Naive thymus-derived CD4-positive, alpha-beta T cell (primary cell): Measurements from ENCODE around the gene GZMM. TPM values are rescaled to one million over a fixed set of nuclear protein-coding genes. Genes with fewer than 3 reads are reported as not detected.

Experiments
- ATAC-seq: fragments of 150-1000 bp; cut with Tn5 transposase; 2 replicates; pipeline ENCODE4 v1.10.0; 2021; ENCODE audit warnings: mild to moderate bottlenecking, moderate library complexity
- CTCF ChIA-PET: fragments of 350-600 bp; sonication (Branson Sonifier 250); formaldehyde crosslinking; loops from one replicate; lab custom pipeline; 2021; ENCODE audit warnings: antibody characterized with exemption; lab: Charles Lee
- POLR2A ChIA-PET: fragments of 350-600 bp; sonication (Branson Sonifier 250); formaldehyde crosslinking; loops from one replicate; lab custom pipeline; 2021; ENCODE audit warnings: antibody characterized with exemption, inconsistent platforms; lab: Charles Lee
- DNase-seq, 9 donors: peaks; one replicate each; pipeline versions ENCODE4 v3.0.0 to v3.0.0-alpha.2; 2020 to 2022; ENCODE audit warnings: mixed read lengths in 1 of 9
- H3K27ac ChIP-seq: one replicate; pipeline ENCODE4 v1.7.0; 2013; ENCODE audit warnings: mild to moderate bottlenecking, low read depth, low read length, moderate library complexity
- H3K27me3 ChIP-seq, 2 donors: one replicate each; pipeline ENCODE4 v1.7.0; 2013; ENCODE audit warnings: low read length in 2 of 2, mild to moderate bottlenecking in 2 of 2, moderate library complexity in 2 of 2; ENCODE audit not compliant: control insufficient read depth in 2 of 2, insufficient read depth in 2 of 2
- H3K36me3 ChIP-seq, 3 experiments: 1 replicate in 2 of 3; 2 replicates in 1 of 3; pipeline ENCODE4 v1.7.0; 2013; ENCODE audit warnings: low read length in 3 of 3, mild to moderate bottlenecking in 3 of 3, moderate library complexity in 1 of 3; ENCODE audit not compliant: insufficient read depth in 3 of 3, control insufficient read depth in 2 of 3
- H3K4me1 ChIP-seq, 2 donors: one replicate each; pipeline ENCODE4 v1.7.0; 2013; ENCODE audit warnings: low read length in 2 of 2, mild to moderate bottlenecking in 2 of 2, moderate library complexity in 1 of 2; ENCODE audit not compliant: control insufficient read depth in 2 of 2, insufficient read depth in 2 of 2
- H3K4me3 ChIP-seq: 2 replicates; pipeline ENCODE4 v1.7.0; 2013; ENCODE audit warnings: mild to moderate bottlenecking, low read length
- H3K9me3 ChIP-seq, 3 experiments: 1 replicate in 2 of 3; 2 replicates in 1 of 3; pipeline ENCODE4 v1.7.0; 2013; ENCODE audit warnings: low read length in 3 of 3; ENCODE audit not compliant: control insufficient read depth in 2 of 3
- H3K27ac Mint-ChIP-seq, 9 donors: one replicate each; pipeline ENCODE4 v1.8.0; 2020 to 2022; ENCODE audit warnings: mixed read lengths in 9 of 9, mild to moderate bottlenecking in 8 of 9, moderate library complexity in 5 of 9, inconsistent platforms in 2 of 9
- H3K27me3 Mint-ChIP-seq, 5 donors: one replicate each; pipeline ENCODE4 v1.8.0; 2021 to 2022; ENCODE audit warnings: mixed read lengths in 5 of 5, mild to moderate bottlenecking in 1 of 5
- H3K36me3 Mint-ChIP-seq, 5 donors: one replicate each; pipeline ENCODE4 v1.8.0; 2020 to 2022; ENCODE audit warnings: mixed read lengths in 5 of 5, mild to moderate bottlenecking in 3 of 5, inconsistent platforms in 1 of 5
- H3K4me1 Mint-ChIP-seq, 7 donors: one replicate each; pipeline ENCODE4 v1.8.0; 2020 to 2022; ENCODE audit warnings: mixed read lengths in 7 of 7, mild to moderate bottlenecking in 3 of 7, inconsistent platforms in 1 of 7
- H3K4me3 Mint-ChIP-seq, 10 donors: one replicate each; pipeline ENCODE4 v1.8.0; 2020 to 2022; ENCODE audit warnings: mild to moderate bottlenecking in 10 of 10, mixed read lengths in 10 of 10, moderate library complexity in 6 of 10, inconsistent platforms in 2 of 10
- H3K9me3 Mint-ChIP-seq, 11 donors: one replicate each; pipeline ENCODE4 v1.8.0; 2020 to 2022; ENCODE audit warnings: mixed read lengths in 11 of 11, mild to moderate bottlenecking in 4 of 11, inconsistent platforms in 1 of 11, moderate library complexity in 1 of 11
- intact Hi-C, 2 donors: fragments of 100-400 bp; cut with micrococcal nuclease; formaldehyde crosslinking; loops; one replicate each; pipeline ENCODE4 v1.15.1; 2023
- polyA plus RNA-seq, 2 donors: library from polyadenylated mRNA; unstranded; fragments of 300-500 nt; fragmentation: Illumina TruSeq; gene quantifications; one replicate each; pipeline ENCODE4 v1.2.3, GENCODE V29; 2021
- total RNA-seq, 6 experiments: library from RNA in 5 of 6; stranded (reverse) in 5 of 6; gene quantifications; 1 replicate in 5 of 6; 2 replicates in 1 of 6; pipeline ENCODE4 v1.2.3 and lab custom pipeline; 2021 to 2026

Gene GZMM
- total and polyA plus RNA-seq, 7 experiments from 2014 or later: 30.0 to 181 (median 68.7) TPM

- no peaks in the 10 kb centered on the region for H3K27me3 ChIP-seq
- CTCF ChIA-PET: no interaction called here
- ATAC-seq (no peak), DNase-seq (no peak)
- peaks cover 0 to 50% (median 4%) of the 10 kb centered on the region in 3 experiments for H3K36me3 ChIP-seq
- H3K27ac ChIP-seq: no peak overlapping the region
- no peak overlapping the region for H3K4me3 Mint-ChIP-seq
- no peak overlapping the region for H3K4me3 ChIP-seq
- H3K27ac Mint-ChIP-seq: no peak overlapping the region
- H3K9me3 ChIP-seq: no peaks in the 10 kb centered on the region
- H3K27me3 Mint-ChIP-seq: no peaks in the 10 kb centered on the region
- POLR2A ChIA-PET: no interaction called here
- H3K4me1 Mint-ChIP-seq: peaks cover 0 to 24% (median 16%) of the 10 kb centered on the region in 7 donors
- intact Hi-C loops: no loop called here
- peaks cover 0 to 9% (median 0%) of the 10 kb centered on the region in 5 donors for H3K36me3 Mint-ChIP-seq
- H3K9me3 Mint-ChIP-seq: no peaks in the 10 kb centered on the region
- H3K4me1 ChIP-seq: peaks cover 8 to 9% of the 10 kb centered on the region in 2 donors
Measured at GRCh38 chr19:579111-579841, 35.4 kb downstream of the GZMM start.

DNA sequence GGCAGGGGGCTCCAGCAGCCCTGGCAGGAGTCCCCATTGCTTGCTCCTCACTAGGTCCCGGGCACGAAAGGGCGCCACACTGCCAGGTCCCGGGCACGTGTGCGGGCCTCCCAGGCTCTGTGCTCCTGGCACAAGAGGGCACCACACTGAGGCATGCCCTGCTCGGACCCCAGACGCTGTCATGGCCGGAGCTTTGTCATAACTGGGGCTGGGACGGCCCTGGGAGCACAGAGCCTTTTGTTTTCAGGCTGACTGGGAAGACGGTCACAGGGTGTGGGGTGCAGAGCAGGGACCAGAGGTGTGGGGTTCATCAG is 35.9 kb downstream of the GZMM start:
- Mint-ChIP-seq H3K4me3 (no peak overlapping the region), H3K36me3 (peaks cover 0 to 9% (median 0%) of the 10 kb centered on the region in 5 donors), H3K27ac (no peak overlapping the region), H3K9me3 (no peaks in the 10 kb centered on the region), H3K27me3 (no peaks in the 10 kb centered on the region), H3K4me1 (peaks cover 0 to 20% (median 12%) of the 10 kb centered on the region in 7 donors)
- no peaks in the 10 kb centered on the region for H3K27me3 ChIP-seq
- peaks cover 0 to 50% (median 4%) of the 10 kb centered on the region in 3 experiments for H3K36me3 ChIP-seq
- peaks cover 4% of the 10 kb centered on the region in 2 donors for H3K4me1 ChIP-seq
- no peak overlapping the region for H3K4me3 ChIP-seq
- no peak overlapping the region for H3K27ac ChIP-seq
- ChIA-PET CTCF (no interaction called here), POLR2A (no interaction called here)
- no peaks in the 10 kb centered on the region for H3K9me3 ChIP-seq
- intact Hi-C loops: no loop called here
- DNase-seq (no peak), ATAC-seq (no peak)

- peaks cover 0 to 50% (median 4%) of the 10 kb centered on the region in 3 experiments for H3K36me3 ChIP-seq
- H3K27ac ChIP-seq: no peak overlapping the region
- Mint-ChIP-seq H3K27ac (no peak overlapping the region), H3K27me3 (no peaks in the 10 kb centered on the region), H3K9me3 (no peaks in the 10 kb centered on the region), H3K36me3 (peaks cover 0 to 9% (median 0%) of the 10 kb centered on the region in 5 donors), H3K4me3 (no peak overlapping the region), H3K4me1 (peaks cover 0 to 15% (median 7%) of the 10 kb centered on the region in 7 donors)
- no peak for ATAC-seq
- POLR2A ChIA-PET: no interaction called here
- CTCF ChIA-PET: no interaction called here
- intact Hi-C loops: no loop called here
- no peaks in the 10 kb centered on the region for H3K9me3 ChIP-seq
- no peaks in the 10 kb centered on the region for H3K4me1 ChIP-seq
- no peak for DNase-seq
- H3K27me3 ChIP-seq: no peaks in the 10 kb centered on the region
- no peak overlapping the region for H3K4me3 ChIP-seq
Measured at GRCh38 chr19:580274-580835, 36.5 kb downstream of the GZMM start.

GRCh38 chr19:581399-582111 is 37.7 kb downstream of the GZMM start:
- Histone ChIP-seq H3K27ac (no peak overlapping the region), H3K36me3 (peaks cover 0 to 50% (median 4%) of the 10 kb centered on the region in 3 experiments), H3K4me3 (no peak overlapping the region), H3K9me3 (no peaks in the 10 kb centered on the region), H3K4me1 (no peaks in the 10 kb centered on the region), H3K27me3 (no peaks in the 10 kb centered on the region)
- Mint-ChIP-seq H3K27ac (no peak overlapping the region), H3K4me1 (peaks cover 0 to 10% (median 5%) of the 10 kb centered on the region in 7 donors), H3K36me3 (peaks cover 0 to 9% (median 0%) of the 10 kb centered on the region in 5 donors), H3K4me3 (no peak overlapping the region), H3K9me3 (no peaks in the 10 kb centered on the region), H3K27me3 (peaks cover 0 to 4% (median 3%) of the 10 kb centered on the region in 5 donors)
- ATAC-seq: no peak
- intact Hi-C loops: no loop called here
- CTCF ChIA-PET: no interaction called here
- DNase-seq: no peak
- POLR2A ChIA-PET: interaction anchor here (0.6 kb wide), 1 partner anchor 15 kb away, joined by 3 read pairs; no protein-coding TSS in a partner anchor

DNA sequence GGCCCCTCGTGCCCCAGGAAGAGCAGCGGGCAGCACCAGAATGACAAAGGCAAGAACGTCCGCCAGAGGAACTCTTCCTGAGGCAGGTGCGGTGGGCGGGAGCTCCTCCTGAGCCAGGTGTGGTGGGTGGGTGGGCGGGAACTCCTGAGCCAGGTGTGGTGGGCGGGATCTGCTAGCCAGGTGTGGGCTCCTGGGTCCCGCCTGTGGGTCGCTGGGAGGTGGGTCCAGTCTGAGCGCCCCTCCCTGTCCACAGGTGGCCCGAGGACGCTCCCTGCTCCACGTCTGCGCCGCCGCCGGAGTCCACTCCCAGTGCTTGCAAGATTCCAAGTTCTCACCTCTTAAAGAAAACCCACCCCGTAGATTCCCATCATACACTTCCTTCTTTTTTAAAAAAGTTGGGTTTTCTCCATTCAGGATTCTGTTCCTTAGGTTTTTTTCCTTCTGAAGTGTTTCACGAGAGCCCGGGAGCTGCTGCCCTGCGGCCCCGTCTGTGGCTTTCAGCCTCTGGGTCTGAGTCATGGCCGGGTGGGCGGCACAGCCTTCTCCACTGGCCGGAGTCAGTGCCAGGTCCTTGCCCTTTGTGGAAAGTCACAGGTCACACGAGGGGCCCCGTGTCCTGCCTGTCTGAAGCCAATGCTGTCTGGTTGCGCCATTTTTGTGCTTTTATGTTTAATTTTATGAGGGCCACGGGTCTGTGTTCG is 38.8 kb downstream of the GZMM start:
- no peak for ATAC-seq
- Histone ChIP-seq H3K9me3 (no peaks in the 10 kb centered on the region), H3K4me3 (no peak overlapping the region), H3K4me1 (no peaks in the 10 kb centered on the region), H3K36me3 (peaks cover 0 to 46% (median 4%) of the 10 kb centered on the region in 3 experiments), H3K27me3 (no peaks in the 10 kb centered on the region), H3K27ac (no peak overlapping the region)
- no peak for DNase-seq
- Mint-ChIP-seq H3K4me1 (peaks cover 0 to 7% (median 0%) of the 10 kb centered on the region in 7 donors), H3K4me3 (no peak overlapping the region), H3K36me3 (peaks cover 0 to 9% (median 0%) of the 10 kb centered on the region in 5 donors), H3K27ac (no peak overlapping the region), H3K27me3 (peaks cover 0 to 4% (median 3%) of the 10 kb centered on the region in 5 donors), H3K9me3 (peaks cover 0 to 2% (median 0%) of the 10 kb centered on the region in 11 donors)
- ChIA-PET CTCF (no interaction called here), POLR2A (no interaction called here)
- intact Hi-C loops: no loop called here

GRCh38 chr19:583198-583967 is 39.5 kb downstream of the GZMM start:
- Histone ChIP-seq H3K36me3 (peaks cover 0 to 39% (median 4%) of the 10 kb centered on the region in 3 experiments), H3K4me3 (no peak overlapping the region), H3K9me3 (no peaks in the 10 kb centered on the region), H3K27ac (no peak overlapping the region), H3K4me1 (peaks cover under 1 to 2% of the 10 kb centered on the region in 2 donors), H3K27me3 (no peaks in the 10 kb centered on the region)
- ChIA-PET CTCF (interaction anchor here (0.7 to 2.2 kb wide), 7 partner anchors 49 to 155 kb away, joined by 3 to 14 read pairs (median 3); no protein-coding TSS in a partner anchor), POLR2A (interaction anchor here (0.7 to 1.4 kb wide), 2 partner anchors 11 to 73 kb away, joined by 3 to 4 read pairs; partner anchors contain the start of gene BSG)
- Mint-ChIP-seq H3K36me3 (peaks cover 0 to 7% (median 0%) of the 10 kb centered on the region in 5 donors), H3K27ac (peak overlapping the region in 1 of 9 donors; percentile 68), H3K4me1 (peaks cover 0 to 8% (median 4%) of the 10 kb centered on the region in 7 donors), H3K27me3 (peaks cover 0 to 9% (median 5%) of the 10 kb centered on the region in 5 donors), H3K4me3 (no peak overlapping the region), H3K9me3 (peaks cover 0 to 2% (median 0%) of the 10 kb centered on the region in 11 donors)
- ATAC-seq (no peak), DNase-seq (no peak)
- intact Hi-C loops: no loop called here
